ENCODE data around the gene SYT15. TPM values are rescaled to one million over a fixed set of nuclear protein-coding genes. Genes with fewer than 3 reads are reported as not detected.
A peak's percentile ranks its signal among the peaks of the same experiment; 100 is the strongest.
"Not testable (repeated sequence)": the region's sequence is repeated elsewhere in the genome, so short reads cannot be mapped to it uniquely, and the experiment has no call there.

The SYT15 gene
- total RNA-seq: 0.65 TPM

GRCh38 chr10:46578474-46579178 is at the start of gene SYT15:
Gene SYT15, plus strand, starts transcription at chr10:46579128. Its CDS starts 41 bp downstream, at chr10:46579169.
- ATAC-seq (peak; percentile 39), DNase-seq (ENCODE audit: low spot score) (peak; percentile 38)

DNA sequence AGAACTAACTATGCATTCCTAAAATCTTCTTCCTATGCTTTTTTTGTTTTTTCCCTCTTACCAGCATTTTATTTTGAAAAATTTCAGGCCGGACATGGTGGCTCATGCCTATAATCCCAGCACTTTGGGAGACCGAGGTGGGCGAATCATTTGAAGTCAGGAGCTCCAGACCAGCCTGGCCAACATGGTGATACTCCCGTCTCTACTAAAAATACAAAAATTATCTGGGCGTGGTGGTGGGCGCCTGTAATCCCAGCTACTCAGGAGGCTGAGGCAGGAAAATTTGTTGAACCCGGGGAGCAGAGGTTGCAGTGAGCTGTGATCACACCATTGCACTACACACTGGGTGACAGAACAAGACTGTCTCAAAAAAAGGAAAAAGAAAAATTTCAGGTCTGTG is 49.2 kb upstream of the SYT15 start:
- not testable (repeated sequence) for DNase-seq (ENCODE audit: low spot score); ATAC-seq

- no peak for DNase-seq (ENCODE audit: low spot score)
- ATAC-seq: no peak
Measured at GRCh38 chr10:46530249-46531186, 48.4 kb upstream of the SYT15 start.

DNA sequence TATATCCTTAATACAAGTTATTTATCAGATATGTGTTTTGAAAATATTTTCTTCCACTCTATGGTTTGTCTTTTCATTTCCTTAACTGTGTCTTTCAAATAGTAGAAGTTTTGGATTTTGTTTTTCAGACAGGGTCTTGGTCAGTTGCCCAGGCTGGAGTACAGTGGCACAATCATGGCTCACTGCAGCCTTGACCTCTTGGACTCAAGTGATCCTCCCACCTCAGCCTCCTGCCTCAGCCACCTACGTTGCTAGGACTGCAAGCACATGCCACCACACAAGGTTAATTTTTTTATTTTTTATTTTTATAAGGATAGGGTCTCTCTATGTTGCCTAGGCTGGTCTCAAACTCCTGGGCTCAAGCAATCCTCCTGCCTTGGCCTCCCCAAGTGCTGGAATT is 46.7 kb upstream of the SYT15 start:
- not testable (repeated sequence) for DNase-seq (ENCODE audit: low spot score); ATAC-seq

DNA sequence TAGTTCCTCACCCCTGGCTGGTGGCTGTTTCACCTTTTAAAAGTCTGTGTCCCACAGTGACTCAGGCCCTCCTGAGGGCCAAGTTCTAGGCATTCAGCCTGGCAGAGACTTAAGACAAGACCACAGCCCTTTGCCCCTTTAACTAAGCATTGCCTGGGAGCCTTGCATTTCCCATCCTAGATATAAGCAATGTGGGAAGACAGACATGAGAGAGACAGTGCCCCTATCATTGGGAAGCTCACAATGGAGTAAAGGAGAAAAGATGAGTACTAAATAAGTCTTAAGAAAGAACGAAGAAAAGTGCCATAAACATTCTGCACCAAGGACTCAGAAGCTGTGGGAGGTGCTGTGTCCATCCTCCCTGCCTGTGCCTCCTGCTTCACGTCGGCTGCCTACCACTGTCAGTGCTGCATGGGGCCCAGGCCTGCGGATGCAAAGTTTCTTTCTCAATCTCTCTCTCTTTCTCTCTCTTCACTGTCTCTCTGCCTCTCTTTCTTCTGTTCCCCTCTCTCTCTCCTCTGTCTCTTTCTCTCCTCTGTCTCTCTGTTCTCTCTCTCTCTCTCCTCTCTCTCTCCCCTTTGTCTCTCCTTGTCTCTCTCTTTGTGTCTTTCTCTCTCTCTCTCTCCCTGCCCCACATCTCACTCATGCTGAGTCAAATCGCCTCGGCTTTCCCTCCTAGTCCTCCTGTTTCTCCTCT is 44.0 kb upstream of the SYT15 start:
- DNase-seq (ENCODE audit: low spot score): no peak
- no peak for ATAC-seq

- DNase-seq (ENCODE audit: low spot score) (no peak), ATAC-seq (no peak)
Measured at GRCh38 chr10:46536171-46536570, 42.8 kb upstream of the SYT15 start.

DNA sequence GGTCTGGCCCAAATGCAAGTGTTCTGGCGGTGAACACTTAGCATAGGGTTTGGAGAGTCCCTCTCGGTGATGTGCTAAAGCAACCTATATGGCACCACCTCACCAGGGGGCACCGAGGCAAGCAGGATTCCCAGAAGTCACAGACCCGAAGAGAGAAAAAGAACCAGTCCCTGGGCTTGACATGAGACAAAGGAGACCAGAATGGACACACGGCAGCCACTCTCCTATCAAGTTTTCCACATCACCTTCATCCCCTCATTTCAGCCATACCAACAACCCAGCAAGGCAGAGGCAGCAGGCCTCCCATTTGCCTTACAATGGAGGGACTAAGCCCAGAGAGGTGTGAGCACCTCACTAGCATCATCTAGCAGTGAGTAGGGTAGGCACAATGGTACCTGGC is 42.1 kb upstream of the SYT15 start:
- DNase-seq (ENCODE audit: low spot score) (no peak), ATAC-seq (no peak)

- ATAC-seq: no peak
- no peak for DNase-seq (ENCODE audit: low spot score)
Measured at GRCh38 chr10:46537309-46537708, 41.6 kb upstream of the SYT15 start.

DNA sequence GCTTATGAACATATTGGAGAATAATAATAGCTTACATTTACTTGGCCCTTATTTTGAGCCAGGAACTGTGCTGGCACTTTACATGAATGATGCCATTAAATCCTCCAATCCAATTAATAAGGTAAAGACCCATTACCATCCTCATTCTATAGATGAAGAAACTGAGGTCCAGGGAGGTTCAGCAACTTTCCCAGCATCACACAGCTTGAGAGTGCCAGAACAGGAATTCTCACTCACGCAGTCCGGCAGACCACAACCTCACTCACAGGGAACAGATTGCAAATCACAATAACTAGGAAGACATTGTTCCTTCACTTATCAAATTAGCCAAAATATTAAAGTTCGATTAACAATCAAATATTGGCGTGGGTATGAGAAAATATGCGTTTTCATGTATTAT is 40.8 kb upstream of the SYT15 start:
- ATAC-seq (no peak), DNase-seq (ENCODE audit: low spot score) (no peak)

DNA sequence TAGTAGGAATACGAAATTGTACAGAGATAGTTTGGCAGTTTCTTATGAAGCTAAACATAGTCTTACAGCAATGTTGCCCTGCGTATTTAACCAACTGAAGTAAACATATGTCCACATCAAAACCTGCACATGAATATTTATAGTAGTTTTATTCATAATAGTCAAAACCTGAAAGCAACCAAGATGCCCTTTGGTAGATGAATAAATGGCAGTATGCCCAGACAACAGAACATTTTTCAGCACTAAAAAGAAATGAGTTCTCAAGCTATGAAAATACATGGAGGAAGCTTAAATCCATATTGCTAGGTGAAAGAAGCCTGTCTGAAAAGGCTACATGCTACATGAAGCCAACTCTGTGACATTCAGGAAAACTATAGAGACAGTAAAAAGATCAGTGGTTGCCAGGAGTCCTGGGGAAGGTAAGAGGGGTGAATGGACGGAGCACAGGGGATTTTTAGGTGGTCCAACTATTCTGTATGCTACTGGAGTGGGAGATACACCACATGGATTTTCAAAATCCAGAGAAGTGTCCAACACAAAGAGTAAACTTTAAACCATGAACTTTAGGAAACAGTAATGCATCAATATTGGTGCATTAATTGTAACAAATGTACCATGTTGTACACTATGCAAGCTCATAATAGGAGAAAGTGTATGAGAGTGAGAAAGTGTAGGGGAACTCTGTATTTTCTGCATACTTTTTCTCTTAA is 40.1 kb upstream of the SYT15 start:
- no peak for ATAC-seq
- no peak for DNase-seq (ENCODE audit: low spot score)

- DNase-seq (ENCODE audit: low spot score) (no peak), ATAC-seq (peak; percentile 7)
Measured at GRCh38 chr10:46539596-46540411, 39.1 kb upstream of the SYT15 start.

- ATAC-seq (no peak), DNase-seq (ENCODE audit: low spot score) (no peak)
Measured at GRCh38 chr10:46540412-46541016, 38.4 kb upstream of the SYT15 start.

- peak; percentile 63 for DNase-seq (ENCODE audit: low spot score)
- ATAC-seq: peak; percentile 39
Measured at GRCh38 chr10:46541017-46541661, 37.8 kb upstream of the SYT15 start.

DNA sequence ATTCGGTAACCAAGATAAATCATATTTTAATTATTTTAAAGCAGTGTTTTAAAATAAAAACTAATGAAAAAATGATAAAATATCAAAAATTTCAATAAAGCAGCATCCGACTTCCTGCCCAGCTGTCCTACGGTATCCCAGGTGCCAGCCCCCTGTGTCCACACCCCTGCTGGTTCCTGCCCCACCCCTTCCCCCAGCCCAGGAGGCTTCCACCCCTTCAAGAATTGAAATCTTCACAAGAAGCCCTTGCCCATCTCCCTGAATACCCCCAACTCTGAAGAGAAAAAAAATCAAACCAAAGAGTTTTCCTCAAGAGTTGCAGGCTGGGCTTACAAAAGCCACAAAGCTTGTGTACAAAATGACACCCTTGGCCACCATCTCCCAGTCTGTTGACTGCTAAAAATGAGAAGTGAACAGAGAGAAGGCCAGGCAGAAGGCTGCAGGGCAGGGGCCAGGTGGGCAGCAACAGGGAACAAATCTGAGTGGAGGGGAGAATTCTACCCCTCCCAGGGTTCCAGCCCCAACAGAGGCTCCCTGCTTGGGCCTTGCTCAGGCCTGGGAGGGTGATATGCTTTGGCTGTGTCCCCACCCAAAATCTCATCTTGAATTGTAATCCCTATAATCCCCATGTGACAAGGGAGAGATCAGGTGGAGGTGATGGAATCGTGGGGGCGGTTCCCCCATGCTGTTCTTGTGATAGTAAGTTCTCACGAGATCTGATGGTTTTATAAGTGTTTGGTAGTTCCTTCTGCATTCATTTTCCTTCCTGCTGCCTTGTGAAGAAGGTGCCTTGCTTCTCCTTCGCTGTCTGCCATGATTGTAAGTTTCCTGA is 37.0 kb upstream of the SYT15 start:
- no peak for DNase-seq (ENCODE audit: low spot score)
- ATAC-seq: no peak

DNA sequence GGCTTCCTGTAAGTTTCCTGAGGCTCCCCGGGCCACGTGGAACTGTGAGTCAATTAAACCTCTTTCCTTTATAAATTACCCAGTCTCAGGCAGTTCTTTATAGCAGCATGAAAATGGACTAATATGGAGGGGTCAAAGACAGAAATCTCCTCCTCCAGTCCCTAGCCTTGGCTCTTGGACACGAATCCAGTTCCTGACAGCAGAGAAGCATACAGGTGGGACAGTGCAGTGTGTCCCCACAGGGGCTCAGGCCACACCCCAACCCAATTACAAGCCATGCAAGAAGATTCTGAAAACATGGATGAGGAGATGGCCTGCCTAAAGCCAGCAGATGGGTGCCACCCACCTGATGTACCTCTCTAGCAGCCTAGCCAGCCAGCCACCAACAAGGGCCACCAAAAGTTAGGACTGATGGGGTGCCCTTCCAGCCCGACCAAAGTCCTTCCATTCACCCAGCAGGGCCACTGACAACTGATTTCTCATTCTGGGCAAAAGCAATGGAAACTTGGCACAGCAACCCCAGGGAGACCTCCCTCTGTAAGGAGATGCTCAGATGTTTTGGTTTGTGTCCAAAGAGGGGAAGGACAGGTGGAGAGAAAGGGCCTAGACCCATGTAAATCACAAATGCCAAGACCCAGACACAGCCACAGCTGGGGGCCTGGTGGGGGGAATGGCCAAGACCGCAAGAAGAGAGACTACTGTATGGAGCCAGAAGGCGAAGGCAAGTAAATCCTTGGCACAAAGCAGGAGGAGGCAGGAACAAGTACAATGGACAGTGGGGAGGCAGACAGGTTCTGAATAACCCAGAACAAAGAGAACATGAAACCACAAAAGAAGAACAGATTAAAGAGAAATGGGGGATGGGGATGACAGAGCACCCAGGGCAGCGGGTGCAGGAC is 36.1 kb upstream of the SYT15 start:
- ATAC-seq (no peak), DNase-seq (ENCODE audit: low spot score) (peak; percentile 48)

DNA sequence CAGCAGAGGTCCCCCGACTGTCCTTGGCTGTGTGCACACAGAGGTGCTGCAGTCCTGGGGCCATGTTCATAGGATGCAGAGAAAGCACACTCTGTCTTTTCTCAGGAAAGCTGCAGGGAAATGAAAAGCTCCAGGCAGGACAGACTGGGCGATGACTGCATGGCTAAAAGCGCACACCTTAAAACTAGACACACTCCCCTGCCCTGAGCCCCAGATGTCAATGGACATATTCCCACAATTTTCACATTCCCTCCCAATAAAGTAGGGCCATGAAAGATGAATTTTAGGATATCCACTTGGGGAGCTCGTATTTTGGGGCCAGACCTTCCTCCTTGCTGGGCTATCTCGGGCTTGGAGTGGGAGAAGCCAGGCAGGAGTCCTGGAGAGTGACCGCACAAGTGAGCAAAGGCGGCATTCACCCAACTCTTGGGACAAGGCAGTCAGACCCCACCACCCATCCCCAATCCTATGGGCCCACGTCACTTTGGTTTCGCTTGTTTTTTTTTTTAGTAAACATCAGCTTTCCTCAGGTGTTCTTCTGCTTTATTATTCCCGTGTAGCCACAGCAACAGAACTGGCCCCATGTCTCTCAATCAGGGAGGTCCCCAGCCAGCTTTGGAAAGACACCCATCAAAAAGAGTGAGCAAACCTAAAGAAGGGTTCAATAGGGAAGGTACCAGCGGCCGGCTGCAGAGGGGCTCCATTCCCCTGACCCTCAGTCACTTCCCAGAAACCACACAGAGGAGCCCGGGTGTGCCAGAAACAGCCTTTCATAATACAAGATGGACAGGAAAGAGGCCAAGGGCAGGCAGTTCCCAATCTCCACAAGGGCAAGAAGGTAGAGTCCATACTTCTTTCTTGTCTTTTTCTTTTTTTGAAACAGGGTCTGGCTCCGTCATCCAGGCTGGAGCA is 35.2 kb upstream of the SYT15 start:
- no peak for ATAC-seq
- peak; percentile 46 for DNase-seq (ENCODE audit: low spot score)

Data from left lobe of liver (tissue), 2 donors.